HG03196 (cell line): Measurements from ENCODE around the gene PPP1R13B.

Source experiments
- ATAC-seq: cut with Tn5 transposase; IDR thresholded peaks from one replicate; pipeline ENCODE4 v1.9.1; 2021; ENCODE audit not compliant: unreplicated experiment

PPP1R13B gene

GRCh38 chr14:103715052-103716000 lies 132.0 kb downstream of the PPP1R13B start, which contains the start of the genes XRCC3 and ZFYVE21:
Gene XRCC3, minus strand, starts transcription at chr14:103715451. Its CDS starts 4,364 bp downstream, at chr14:103711087.
Gene ZFYVE21, plus strand, starts transcription at chr14:103715810. Its CDS starts 32 bp downstream, at chr14:103715842.
- ATAC-seq: peak; percentile 93

- no peak for ATAC-seq
These were observed 133.2 kb downstream of the PPP1R13B start for GRCh38 chr14:103714063-103714724.

GRCh38 chr14:103713304-103714062 lies 133.9 kb downstream of the PPP1R13B start:
- no peak for ATAC-seq

- ATAC-seq: no peak
These were observed 134.6 kb downstream of the PPP1R13B start for GRCh38 chr14:103712633-103713247.

- ATAC-seq: no peak
These were observed 135.6 kb downstream of the PPP1R13B start for GRCh38 chr14:103711516-103712431.

- no peak for ATAC-seq
These were observed 136.5 kb downstream of the PPP1R13B start for GRCh38 chr14:103710771-103711377.

GRCh38 chr14:103709814-103710213 lies 137.6 kb downstream of the PPP1R13B start:
- ATAC-seq: no peak

- ATAC-seq: no peak
These were observed 138.6 kb downstream of the PPP1R13B start for GRCh38 chr14:103708750-103709187.

GRCh38 chr14:103707329-103708263 lies 139.8 kb downstream of the PPP1R13B start:
- no peak for ATAC-seq

GRCh38 chr14:103706551-103707328 lies 140.6 kb downstream of the PPP1R13B start:
- ATAC-seq: no peak

- no peak for ATAC-seq
These were observed 141.7 kb downstream of the PPP1R13B start for GRCh38 chr14:103705504-103706284.

GRCh38 chr14:103705118-103705503 lies 142.3 kb downstream of the PPP1R13B start:
- no peak for ATAC-seq

GRCh38 chr14:103704708-103705107 lies 142.7 kb downstream of the PPP1R13B start:
- ATAC-seq: no peak

- ATAC-seq: no peak
These were observed 143.7 kb downstream of the PPP1R13B start for GRCh38 chr14:103703433-103704385.
